ENCODE measurements around the gene MESP1. TPM values are rescaled to one million over a fixed set of nuclear protein-coding genes. Genes with fewer than 3 reads are reported as not detected.
"Not testable (repeated sequence)": the region's sequence is repeated elsewhere in the genome, so short reads cannot be mapped to it uniquely, and the experiment has no call there.

MESP1 gene
- total and polyA plus RNA-seq, 5 donors = 3.4 to 8.3 (median 7.4) TPM

- H3K4me3 ChIP-seq (ENCODE audit: low read length); H3K9me3 ChIP-seq (ENCODE audit: control insufficient read depth, low read length); H3K4me1 ChIP-seq (ENCODE audit: control insufficient read depth, insufficient read depth, low read length); intact Hi-C loops (cut with DNase I); H3K27me3 ChIP-seq (ENCODE audit: control insufficient read depth, insufficient read depth); ATAC-seq; H3K27ac ChIP-seq (ENCODE audit: low read length): not testable (repeated sequence)
- peak in 1 of 3 donors; percentile 2 for DNase-seq
- WGBS = 99% methylated on average over 4 of the region's 4 CpGs
Measured at GRCh38 chr15:89788585-89788984, 37.5 kb upstream of the MESP1 start.

- intact Hi-C loops (cut with DNase I) = no loop called here
- DNase-seq = no peak
Measured at GRCh38 chr15:89787944-89788343, 36.9 kb upstream of the MESP1 start.

DNA sequence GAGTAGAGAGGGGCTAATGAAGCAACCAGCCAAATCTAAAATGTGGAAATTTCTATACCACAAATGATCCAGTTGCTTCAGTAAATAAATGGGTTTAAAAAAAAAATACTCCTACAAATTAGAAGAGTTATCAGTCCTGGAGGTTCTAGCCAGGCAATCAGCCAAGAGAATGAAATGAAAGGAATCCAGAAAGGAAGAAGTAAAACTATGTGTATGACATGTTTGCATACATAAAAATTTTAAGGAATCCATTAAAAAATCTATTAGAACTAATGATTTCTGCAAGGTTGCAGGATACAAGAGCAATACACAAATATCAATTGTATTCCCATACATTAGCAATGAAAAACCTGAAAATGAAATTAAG, 34.7 kb upstream of the MESP1 start:
- no peak overlapping the region for H3K27ac ChIP-seq (ENCODE audit: low read length)
- H3K9me3 ChIP-seq (ENCODE audit: control insufficient read depth, low read length) = no peaks in the 10 kb centered on the region
- DNase-seq = no peak
- intact Hi-C loops (cut with DNase I) = no loop called here
- H3K4me1 ChIP-seq (ENCODE audit: control insufficient read depth, insufficient read depth, low read length) = no peaks in the 10 kb centered on the region
- no peaks in the 10 kb centered on the region for H3K27me3 ChIP-seq (ENCODE audit: control insufficient read depth, insufficient read depth)
- no peak overlapping the region for H3K4me3 ChIP-seq (ENCODE audit: low read length)
- ATAC-seq = no peak

More at GRCh38 chr15:89787944-89788343, 36.9 kb upstream of the MESP1 start:
- Histone ChIP-seq H3K27me3 (ENCODE audit: control insufficient read depth, insufficient read depth) (no peaks in the 10 kb centered on the region), H3K4me1 (ENCODE audit: control insufficient read depth, insufficient read depth, low read length) (no peaks in the 10 kb centered on the region), H3K4me3 (ENCODE audit: low read length) (no peak overlapping the region), H3K27ac (ENCODE audit: low read length) (no peak overlapping the region), H3K9me3 (ENCODE audit: control insufficient read depth, low read length) (no peaks in the 10 kb centered on the region)
- 97% methylated on average over 3 of the region's 3 CpGs for WGBS
- no peak for ATAC-seq

DNA sequence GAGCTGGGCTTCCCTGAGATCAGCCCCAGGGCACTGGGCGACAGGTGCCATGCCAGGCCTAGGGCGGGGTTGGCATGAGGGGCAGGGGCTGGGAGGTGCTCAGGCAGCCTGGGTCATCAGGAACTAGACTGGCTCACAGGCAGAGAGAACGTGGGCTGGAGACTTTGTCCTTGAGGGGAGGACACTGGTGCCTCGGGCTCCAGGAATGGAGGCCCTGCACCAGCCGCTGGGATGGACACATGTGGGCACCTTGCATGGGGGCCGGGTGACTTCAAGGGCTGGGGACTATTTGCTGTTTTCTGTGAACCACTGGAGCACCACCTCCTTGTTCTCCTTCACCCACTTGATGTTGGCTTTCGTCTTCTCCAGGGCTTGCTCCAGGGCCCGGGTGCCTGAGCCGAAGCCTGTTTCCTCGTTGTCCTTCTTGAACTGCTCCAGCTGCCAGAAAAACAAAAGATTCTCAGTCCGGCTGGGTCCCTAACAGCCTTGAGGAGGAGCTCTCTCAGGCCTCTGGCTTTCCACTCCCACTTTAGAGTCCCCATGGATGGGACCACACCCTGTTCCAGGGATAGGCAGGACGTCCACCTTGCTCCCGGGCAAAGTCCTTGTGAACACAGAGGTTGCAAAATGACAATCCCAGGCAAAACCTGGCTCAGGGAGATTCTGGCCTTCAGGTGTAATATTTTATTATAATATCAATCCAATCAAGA, 34.2 kb upstream of the MESP1 start:
- H3K27ac ChIP-seq (ENCODE audit: low read length) = no peak overlapping the region
- DNase-seq = peak in 2 of 3 donors; percentile 15 to 50
- intact Hi-C loops (cut with DNase I) = no loop called here
- WGBS = 70% methylated on average over 13 of the region's 13 CpGs
- no peaks in the 10 kb centered on the region for H3K9me3 ChIP-seq (ENCODE audit: control insufficient read depth, low read length)
- H3K27me3 ChIP-seq (ENCODE audit: control insufficient read depth, insufficient read depth) = no peaks in the 10 kb centered on the region
- no peak overlapping the region for H3K4me3 ChIP-seq (ENCODE audit: low read length)
- no peaks in the 10 kb centered on the region for H3K4me1 ChIP-seq (ENCODE audit: control insufficient read depth, insufficient read depth, low read length)
- ATAC-seq = peak; percentile 33 to 51

DNA sequence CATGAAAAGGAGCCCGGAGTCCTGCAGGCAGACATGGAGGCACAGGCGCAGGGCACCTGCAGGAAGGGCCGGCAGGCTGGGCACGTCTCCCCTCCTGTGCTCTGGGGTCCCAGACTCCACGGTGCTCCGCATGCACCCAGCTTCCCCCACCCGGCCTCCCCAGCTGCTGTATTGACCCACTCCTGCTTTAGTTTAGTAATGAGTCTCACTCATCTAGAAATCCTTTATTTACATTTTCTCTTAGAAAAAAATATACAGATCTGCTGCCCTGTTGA, 33.6 kb upstream of the MESP1 start:
- ATAC-seq (no peak), DNase-seq (peak in 2 of 3 donors; percentile 13 to 43)
- no peak overlapping the region for H3K27ac ChIP-seq (ENCODE audit: low read length)
- no peaks in the 10 kb centered on the region for H3K9me3 ChIP-seq (ENCODE audit: control insufficient read depth, low read length)
- no peaks in the 10 kb centered on the region for H3K4me1 ChIP-seq (ENCODE audit: control insufficient read depth, insufficient read depth, low read length)
- WGBS = 91% methylated on average over 7 of the region's 7 CpGs
- H3K4me3 ChIP-seq (ENCODE audit: low read length) = no peak overlapping the region
- no peaks in the 10 kb centered on the region for H3K27me3 ChIP-seq (ENCODE audit: control insufficient read depth, insufficient read depth)
- intact Hi-C loops (cut with DNase I) = no loop called here

GRCh38 chr15:89783861-89784685, 33.0 kb upstream of the MESP1 start:
- peak; percentile 6 for ATAC-seq
- no peak overlapping the region for H3K4me3 ChIP-seq (ENCODE audit: low read length)
- H3K9me3 ChIP-seq (ENCODE audit: control insufficient read depth, low read length) = no peaks in the 10 kb centered on the region
- H3K4me1 ChIP-seq (ENCODE audit: control insufficient read depth, insufficient read depth, low read length) = no peaks in the 10 kb centered on the region
- DNase-seq = peak in 1 of 3 donors; percentile 37
- no peak overlapping the region for H3K27ac ChIP-seq (ENCODE audit: low read length)
- 90% methylated on average over 15 of the region's 15 CpGs for WGBS
- no peaks in the 10 kb centered on the region for H3K27me3 ChIP-seq (ENCODE audit: control insufficient read depth, insufficient read depth)
- intact Hi-C loops (cut with DNase I) = no loop called here

- Histone ChIP-seq H3K9me3 (ENCODE audit: control insufficient read depth, low read length) (no peaks in the 10 kb centered on the region), H3K4me1 (ENCODE audit: control insufficient read depth, insufficient read depth, low read length) (no peaks in the 10 kb centered on the region), H3K4me3 (ENCODE audit: low read length) (no peak overlapping the region), H3K27ac (ENCODE audit: low read length) (no peak overlapping the region), H3K27me3 (ENCODE audit: control insufficient read depth, insufficient read depth) (no peaks in the 10 kb centered on the region)
- ATAC-seq (peak; percentile 67 to 82), DNase-seq (peak; percentile 49 to 83 (median 77))
- WGBS = 47% methylated on average over 14 of the region's 14 CpGs
- intact Hi-C loops (cut with DNase I) = no loop called here
Measured at GRCh38 chr15:89783111-89783860, 32.2 kb upstream of the MESP1 start.

GRCh38 chr15:89782619-89782950, 31.5 kb upstream of the MESP1 start:
- H3K4me3 ChIP-seq (ENCODE audit: low read length); H3K27ac ChIP-seq (ENCODE audit: low read length); H3K27me3 ChIP-seq (ENCODE audit: control insufficient read depth, insufficient read depth); ATAC-seq; H3K9me3 ChIP-seq (ENCODE audit: control insufficient read depth, low read length); intact Hi-C loops (cut with DNase I); H3K4me1 ChIP-seq (ENCODE audit: control insufficient read depth, insufficient read depth, low read length): not testable (repeated sequence)
- peak in 1 of 3 donors; percentile 20 for DNase-seq
- WGBS = 91% methylated on average over 9 of the region's 9 CpGs

GRCh38 chr15:89781891-89782618, 31.0 kb upstream of the MESP1 start:
- H3K4me3 ChIP-seq (ENCODE audit: low read length) = no peak overlapping the region
- ATAC-seq = no peak
- H3K4me1 ChIP-seq (ENCODE audit: control insufficient read depth, insufficient read depth, low read length) = no peaks in the 10 kb centered on the region
- H3K27me3 ChIP-seq (ENCODE audit: control insufficient read depth, insufficient read depth) = no peaks in the 10 kb centered on the region
- WGBS = 82% methylated on average over 15 of the region's 15 CpGs
- DNase-seq = peak in 2 of 3 donors; percentile 17 to 52
- H3K9me3 ChIP-seq (ENCODE audit: control insufficient read depth, low read length) = no peaks in the 10 kb centered on the region
- no peak overlapping the region for H3K27ac ChIP-seq (ENCODE audit: low read length)
- intact Hi-C loops (cut with DNase I) = no loop called here

DNA sequence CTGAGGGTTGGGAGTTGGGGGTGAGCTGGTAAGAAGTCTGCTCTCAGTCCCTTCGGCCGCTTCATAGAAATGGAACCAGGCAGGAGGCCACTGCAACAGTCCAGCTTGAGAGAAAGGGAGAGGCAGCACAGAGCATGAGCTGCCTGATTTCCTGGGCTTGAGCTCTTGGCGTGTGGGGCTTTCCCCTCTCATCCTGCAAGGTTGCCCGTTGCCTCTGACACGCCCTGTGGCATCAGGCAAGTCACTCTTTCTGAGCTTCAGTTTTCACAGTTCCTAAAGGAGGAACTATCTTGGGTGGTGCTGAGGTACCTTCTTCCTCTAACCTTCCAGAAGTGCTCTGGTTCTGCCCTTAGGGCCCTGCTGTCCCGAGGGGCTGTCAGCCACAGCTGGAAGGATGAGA, 30.0 kb upstream of the MESP1 start:
- intact Hi-C loops (cut with DNase I) = no loop called here
- Histone ChIP-seq H3K27me3 (ENCODE audit: control insufficient read depth, insufficient read depth) (no peaks in the 10 kb centered on the region), H3K4me1 (ENCODE audit: control insufficient read depth, insufficient read depth, low read length) (no peaks in the 10 kb centered on the region), H3K9me3 (ENCODE audit: control insufficient read depth, low read length) (no peaks in the 10 kb centered on the region), H3K4me3 (ENCODE audit: low read length) (no peak overlapping the region), H3K27ac (ENCODE audit: low read length) (no peak overlapping the region)
- ATAC-seq (no peak), DNase-seq (peak in 1 of 3 donors; percentile 5)
- WGBS = 74% methylated on average over 6 of the region's 6 CpGs

GRCh38 chr15:89780601-89781000, 29.6 kb upstream of the MESP1 start:
- WGBS = 74% methylated on average over 6 of the region's 6 CpGs

More at GRCh38 chr15:89780601-89781000, 29.6 kb upstream of the MESP1 start:
- intact Hi-C loops (cut with DNase I) = no loop called here
- Histone ChIP-seq H3K27ac (ENCODE audit: low read length) (no peak overlapping the region), H3K4me3 (ENCODE audit: low read length) (no peak overlapping the region), H3K4me1 (ENCODE audit: control insufficient read depth, insufficient read depth, low read length) (no peaks in the 10 kb centered on the region), H3K9me3 (ENCODE audit: control insufficient read depth, low read length) (no peaks in the 10 kb centered on the region), H3K27me3 (ENCODE audit: control insufficient read depth, insufficient read depth) (no peaks in the 10 kb centered on the region)
- DNase-seq (peak in 1 of 3 donors; percentile 15), ATAC-seq (no peak)
